Endothelial cell of umbilical vein (primary cell): ENCODE measurements around the gene UNC5A. TPM values are rescaled to one million over a fixed set of nuclear protein-coding genes. Genes with fewer than 3 reads are reported as not detected.

Experiments
- BruUV-seq: library from RNA; stranded (reverse); fragments of 400-500 nt; replicated peaks from 2 replicates; lab custom pipeline; 2021; lab: Mats Ljungman, UMichigan
- CTCF ChIA-PET: fragments of 300-600, 350-600 bp; sonication (Branson Sonifier 250); formaldehyde crosslinking; loops from one replicate; lab custom pipeline; 2021; ENCODE audit warnings: antibody characterized with exemption, inconsistent platforms; lab: Charles Lee
- POLR2A ChIA-PET: fragments of 300-600, 350-600 bp; sonication (Branson Sonifier 250); formaldehyde crosslinking; loops from one replicate; lab custom pipeline; 2021; ENCODE audit warnings: antibody characterized with exemption, inconsistent platforms; lab: Charles Lee
- DNase-seq: peaks from one replicate; pipeline ENCODE4 v3.0.0-alpha.2; 2011; ENCODE audit warnings: low read depth, low spot score
- FAIRE-seq: peaks from 2 replicates; lab custom pipeline; 2011; peaks lifted over from hg19 to GRCh38; lab: Jason Lieb, UNC
- H2AFZ ChIP-seq: 2 replicates; pipeline ENCODE4 v1.6.0; 2012; ENCODE audit warnings: low read depth, low read length, control low read depth, inconsistent platforms
- H3K27ac ChIP-seq: 2 replicates; pipeline ENCODE4 v1.5.1; 2011; ENCODE audit warnings: low read depth, mild to moderate bottlenecking, control low read depth, low read length, moderate library complexity; ENCODE audit not compliant: insufficient read depth
- H3K27me3 ChIP-seq, 2 experiments: 2 replicates each; pipeline versions ENCODE4 v1.6.0 to v1.6.1; 2011; ENCODE audit warnings: low read length in 2 of 2, mixed read lengths in 1 of 2; ENCODE audit not compliant: control insufficient read depth in 2 of 2, insufficient read depth in 2 of 2
- H3K36me3 ChIP-seq, 2 experiments: 2 replicates in 1 of 2; 3 replicates in 1 of 2; pipeline ENCODE4 v1.5.1; 2011; ENCODE audit warnings: low read length in 2 of 2, mild to moderate bottlenecking in 1 of 2, moderate library complexity in 1 of 2; ENCODE audit not compliant: control insufficient read depth in 2 of 2, insufficient read depth in 2 of 2; ENCODE audit errors: extremely low read depth in 1 of 2
- H3K4me1 ChIP-seq: 3 replicates; pipeline ENCODE4 v1.5.1; 2011; ENCODE audit warnings: mild to moderate bottlenecking, low read length; ENCODE audit not compliant: control insufficient read depth, insufficient read depth; ENCODE audit errors: extremely low read depth
- H3K4me2 ChIP-seq: 2 replicates; pipeline ENCODE4 v1.6.1; 2011; ENCODE audit warnings: low read length, control low read depth, mixed read lengths; ENCODE audit not compliant: insufficient read depth
- H3K4me3 ChIP-seq, 3 experiments: fragments of 200-600 bp in 1 of 3; sonication (generic), shearing (Covaris generic) in 1 of 3; replicated peaks in 1 of 3; 2 replicates each; pipeline ENCODE4 v1.5.1; 2011 to 2016; ENCODE audit warnings: control low read depth in 3 of 3, low read length in 3 of 3, mild to moderate bottlenecking in 2 of 3, inconsistent platforms in 1 of 3, low read depth in 1 of 3, moderate library complexity in 1 of 3; ENCODE audit not compliant: insufficient read depth in 1 of 3
- H3K79me2 ChIP-seq: 2 replicates; pipeline ENCODE4 v1.6.0; 2012; ENCODE audit warnings: low read length, inconsistent platforms; ENCODE audit not compliant: control insufficient read depth, insufficient read depth
- H3K9ac ChIP-seq: replicated peaks from 2 replicates; pipeline ENCODE3; 2011; ENCODE audit warnings: low read length, control low read depth; ENCODE audit not compliant: insufficient read depth; ENCODE audit errors: extremely low read depth
- H3K9me1 ChIP-seq: replicated peaks from 3 replicates; pipeline ENCODE4 v1.6.0; 2011; ENCODE audit warnings: mild to moderate bottlenecking, low read length; ENCODE audit not compliant: control insufficient read depth, insufficient read depth; ENCODE audit errors: extremely low read depth
- H3K9me3 ChIP-seq: replicated peaks from 2 replicates; pipeline ENCODE4 v1.5.1; 2012; ENCODE audit warnings: low read length, inconsistent platforms; ENCODE audit not compliant: control insufficient read depth, insufficient read depth
- H4K20me1 ChIP-seq: replicated peaks from 2 replicates; pipeline ENCODE3; 2011; ENCODE audit warnings: mild to moderate bottlenecking, low read length; ENCODE audit not compliant: control insufficient read depth, insufficient read depth; ENCODE audit errors: extremely low read depth
- CTCF ChIP-seq, 2 donors: IDR thresholded peaks; 1 replicate in 1 of 2; 2 replicates in 1 of 2; pipeline ENCODE4 v1.5.1; 2011; ENCODE audit warnings: low read length in 2 of 2, mild to moderate bottlenecking in 2 of 2, moderate library complexity in 2 of 2, control low read depth in 1 of 2, inconsistent platforms in 1 of 2, low read depth in 1 of 2; ENCODE audit not compliant: insufficient read depth in 1 of 2; ENCODE audit errors: extremely low read depth in 1 of 2
- EZH2 ChIP-seq: IDR thresholded peaks from 2 replicates; pipeline ENCODE4 v1.6.1; 2012; ENCODE audit warnings: borderline replicate concordance, low read depth, mild to moderate bottlenecking, moderate library complexity, low read length, inconsistent platforms; ENCODE audit not compliant: severe bottlenecking
- FOS ChIP-seq: IDR thresholded peaks from 2 replicates; pipeline ENCODE4 v1.6.1; 2011; ENCODE audit warnings: mild to moderate bottlenecking, low read length, moderate library complexity, borderline replicate concordance; ENCODE audit not compliant: insufficient read depth
- GATA2 ChIP-seq: IDR thresholded peaks from 2 replicates; pipeline ENCODE4 v1.7.0; 2011; ENCODE audit warnings: low read depth, mild to moderate bottlenecking, moderate library complexity, mixed read lengths, low read length; ENCODE audit not compliant: insufficient read length, insufficient read depth
- JUN ChIP-seq: IDR thresholded peaks from 2 replicates; pipeline ENCODE4 v1.6.1; 2011; ENCODE audit warnings: borderline replicate concordance, low read depth; ENCODE audit not compliant: insufficient read length, insufficient read depth
- MAX ChIP-seq: IDR thresholded peaks from 2 replicates; pipeline ENCODE4 v1.6.1; 2011; ENCODE audit not compliant: insufficient read depth, insufficient read length
- MYC ChIP-seq: IDR thresholded peaks from one replicate; pipeline ENCODE4 v1.6.1; 2011; ENCODE audit warnings: mild to moderate bottlenecking, low read depth, low read length
- POLR2A ChIP-seq: IDR thresholded peaks from 2 replicates; pipeline ENCODE4 v1.6.1; 2012; ENCODE audit warnings: low read depth, mild to moderate bottlenecking, control low read depth, low read length
- POLR2AphosphoS5 ChIP-seq: IDR thresholded peaks from 2 replicates; pipeline ENCODE4 v1.6.1; 2012; ENCODE audit warnings: low read depth, mild to moderate bottlenecking, control low read depth, low read length, moderate library complexity; ENCODE audit not compliant: insufficient read depth
- dilution Hi-C: fragments of 300-500 bp; cut with MboI; formaldehyde crosslinking; loops from one replicate; pipeline ENCODE4 v1.15.0; 2019; ENCODE audit warnings: low sequenced_read_pairs; ENCODE audit not compliant: extremely low pct_ligation_motif_present
- intact Hi-C: fragments of 100-400 bp; cut with micrococcal nuclease; formaldehyde crosslinking; loops from one replicate; pipeline ENCODE4 v1.10.0; 2022
- polyA plus RNA-seq, 4 experiments: library from polyadenylated mRNA; depleted of rRNA in 3 of 4; stranded (reverse) in 3 of 4; unstranded in 1 of 4; fragments of >200 nt; gene quantifications; 2 replicates each; pipeline versions ENCODE4 v1.2.1 to v1.2.3, GENCODE V29; 2011 to 2012; ENCODE audit warnings: missing spikeins in 1 of 4
- total RNA-seq: library from RNA; stranded (reverse); gene quantifications from 2 replicates; pipeline ENCODE4 v1.2.3, GENCODE V29; 2021

Gene UNC5A
- total and polyA plus RNA-seq, 2 donors (not counting 3 experiments of a cell fraction or from before 2014, with no cell fraction given) = 0.08 to 0.22 TPM

GRCh38 chr5:176918613-176919012, 108.3 kb downstream of the UNC5A start:
- CTCF ChIA-PET = no interaction called here
- no peaks in the 10 kb centered on the region for H3K9me3 ChIP-seq
- no peak overlapping the region for H3K4me3 ChIP-seq
- peaks cover 2% of the 10 kb centered on the region for H3K79me2 ChIP-seq
- dilution Hi-C loops = no loop called here
- DNase-seq (no peak), FAIRE-seq (no peak)
- POLR2A ChIA-PET = no interaction called here
- no peaks in the 10 kb centered on the region for H3K4me1 ChIP-seq
- intact Hi-C loops = no loop called here
- TF ChIP-seq EZH2 (no peak), MAX (no peak), POLR2A (no peak), FOS (no peak), MYC (no peak), CTCF (IDR thresholded peaks at IDR 0.05; ENCODE audit: extremely low read depth in 1 of 2, insufficient read depth in 1 of 2, low read depth in 1 of 2, low read length in 2 of 2) (no peak), JUN (no peak), GATA2 (no peak), POLR2AphosphoS5 (no peak)
- no peaks in the 10 kb centered on the region for H4K20me1 ChIP-seq
- H3K36me3 ChIP-seq = peaks cover 0 to 2% of the 10 kb centered on the region in 2 experiments
- no peaks in the 10 kb centered on the region for H3K27me3 ChIP-seq
- no peak overlapping the region for H3K4me2 ChIP-seq
- H3K9ac ChIP-seq = no peak overlapping the region
- no peak overlapping the region for H3K27ac ChIP-seq
- H2AFZ ChIP-seq = no peak overlapping the region
- no TSS peak for BruUV-seq
- H3K9me1 ChIP-seq = no peaks in the 10 kb centered on the region
